ENCODE results near the gene LATS2.

DNA sequence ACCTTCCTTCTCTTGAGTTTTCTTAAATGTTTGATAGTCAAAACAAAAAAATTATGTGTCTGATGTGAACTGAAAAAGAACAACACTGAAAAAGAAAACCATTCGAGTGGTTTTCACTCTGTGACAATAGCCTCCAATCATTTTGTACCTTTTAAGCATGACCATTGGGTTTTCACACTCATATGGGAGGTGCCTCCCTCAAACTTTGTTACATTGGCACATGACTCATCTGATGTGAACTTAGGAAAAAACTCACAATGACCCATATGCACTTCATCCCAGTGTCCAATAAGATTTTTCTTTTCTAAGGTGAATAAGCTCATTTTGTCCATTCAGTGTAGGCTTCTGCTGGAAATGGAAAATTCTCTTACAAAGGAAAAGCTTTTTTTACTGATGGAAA lies 92.2 kb downstream of the LATS2 start:
- TF ChIP-seq, protein P1, sequence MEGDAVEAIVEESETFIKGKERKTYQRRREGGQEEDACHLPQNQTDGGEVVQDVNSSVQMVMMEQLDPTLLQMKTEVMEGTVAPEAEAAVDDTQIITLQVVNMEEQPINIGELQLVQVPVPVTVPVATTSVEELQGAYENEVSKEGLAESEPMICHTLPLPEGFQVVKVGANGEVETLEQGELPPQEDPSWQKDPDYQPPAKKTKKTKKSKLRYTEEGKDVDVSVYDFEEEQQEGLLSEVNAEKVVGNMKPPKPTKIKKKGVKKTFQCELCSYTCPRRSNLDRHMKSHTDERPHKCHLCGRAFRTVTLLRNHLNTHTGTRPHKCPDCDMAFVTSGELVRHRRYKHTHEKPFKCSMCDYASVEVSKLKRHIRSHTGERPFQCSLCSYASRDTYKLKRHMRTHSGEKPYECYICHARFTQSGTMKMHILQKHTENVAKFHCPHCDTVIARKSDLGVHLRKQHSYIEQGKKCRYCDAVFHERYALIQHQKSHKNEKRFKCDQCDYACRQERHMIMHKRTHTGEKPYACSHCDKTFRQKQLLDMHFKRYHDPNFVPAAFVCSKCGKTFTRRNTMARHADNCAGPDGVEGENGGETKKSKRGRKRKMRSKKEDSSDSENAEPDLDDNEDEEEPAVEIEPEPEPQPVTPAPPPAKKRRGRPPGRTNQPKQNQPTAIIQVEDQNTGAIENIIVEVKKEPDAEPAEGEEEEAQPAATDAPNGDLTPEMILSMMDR (IDR thresholded peaks at IDR 0.05): no peak
- no peak for TF ChIP-seq POLR2A (IDR thresholded peaks at IDR 0.05)
